Small intestine (tissue), 7 donors: ENCODE results near the gene TRAF5. TPM values are rescaled to one million over a fixed set of nuclear protein-coding genes. Genes with fewer than 3 reads are reported as not detected.
"Not testable (repeated sequence)": the region's sequence is repeated elsewhere in the genome, so short reads cannot be mapped to it uniquely, and the experiment has no call there.

Source experiments
- DNase-seq, 2 donors: peaks; one replicate each; pipeline versions ENCODE4 v3.0.0 to v3.0.0-alpha.2; 2013
- FAIRE-seq: peaks from 2 replicates; lab custom pipeline; 2012; peaks lifted over from hg19 to GRCh38; lab: Jason Lieb, UNC
- H3K27ac ChIP-seq, 3 donors: one replicate each; pipeline ENCODE4 v1.5.1; 2013; ENCODE audit warnings: low read length in 2 of 3, mild to moderate bottlenecking in 2 of 3, control low read depth in 1 of 3, inconsistent platforms in 1 of 3, low read depth in 1 of 3, moderate library complexity in 1 of 3
- H3K27me3 ChIP-seq, 3 donors: one replicate each; pipeline ENCODE4 v1.6.1; 2013; ENCODE audit warnings: low read length in 3 of 3, inconsistent platforms in 1 of 3; ENCODE audit not compliant: control insufficient read depth in 3 of 3, insufficient read depth in 3 of 3
- H3K36me3 ChIP-seq, 3 donors: one replicate each; pipeline ENCODE4 v1.6.1; 2013; ENCODE audit warnings: low read length in 3 of 3, inconsistent platforms in 1 of 3, low read depth in 1 of 3, mild to moderate bottlenecking in 1 of 3, moderate library complexity in 1 of 3; ENCODE audit not compliant: control insufficient read depth in 3 of 3, insufficient read depth in 2 of 3
- H3K4me1 ChIP-seq, 3 donors: one replicate each; pipeline ENCODE4 v1.6.1; 2013; ENCODE audit warnings: low read length in 2 of 3, inconsistent platforms in 1 of 3, low read depth in 1 of 3, mild to moderate bottlenecking in 1 of 3, moderate library complexity in 1 of 3; ENCODE audit not compliant: control insufficient read depth in 3 of 3, insufficient read depth in 2 of 3
- H3K4me3 ChIP-seq, 3 donors: one replicate each; pipeline ENCODE4 v1.5.1; 2013; ENCODE audit warnings: low read length in 3 of 3, control low read depth in 1 of 3, inconsistent platforms in 1 of 3, low read depth in 1 of 3, mild to moderate bottlenecking in 1 of 3, moderate library complexity in 1 of 3
- H3K9me3 ChIP-seq, 2 donors: one replicate each; pipeline ENCODE4 v1.6.1; 2013; ENCODE audit warnings: low read depth in 1 of 2, low read length in 1 of 2; ENCODE audit not compliant: control insufficient read depth in 2 of 2, insufficient read depth in 1 of 2
- WGBS, 3 donors: extraction: QIAGEN DNeasy Blood & Tissue Kit; methylation state at CpG; one replicate each; pipeline ENCODE4 v1.1.7; 2013; 5-methylcytosine and 5-hydroxymethylcytosine counted together
- polyA plus RNA-seq, 4 donors: library from polyadenylated mRNA; stranded (reverse) in 3 of 4; unstranded in 1 of 4; fragments of 200-250 nt in 3 of 4; fragments of 120-200 nt in 1 of 4; gene quantifications; one replicate each; pipeline versions ENCODE4 v1.2.1 to v1.2.3, GENCODE V29; 2013
- donor health status: healthy with polysubstance abuse.
- donor health status: control.
- donor health status: control.
- donor health status: Bipolar disorder and iron deficiency.
- donor health status: healthy.

The TRAF5 gene
- polyA plus RNA-seq, 4 donors = 0.67 to 11.9 (median 3.7) TPM

- Histone ChIP-seq H3K4me1 (peaks cover 0 to 5% (median 0%) of the 10 kb centered on the region in 3 donors), H3K9me3 (no peaks in the 10 kb centered on the region), H3K27me3 (no peaks in the 10 kb centered on the region), H3K4me3 (peak overlapping the region; percentile 69 to 92 (median 74)), H3K36me3 (no peaks in the 10 kb centered on the region), H3K27ac (peak overlapping the region; percentile 16 to 100 (median 99))
- peak in 1 of 2 donors; percentile 4 for DNase-seq
- no peak for FAIRE-seq
- WGBS, 3 donors = 7 to 9% (median 9%) methylated on average over 16 to 17 of the region's 17 CpGs
Observed at GRCh38 chr1:211382182-211382713, 55.6 kb downstream of the TRAF5 start.

- Histone ChIP-seq H3K9me3 (no peaks in the 10 kb centered on the region), H3K27me3 (no peaks in the 10 kb centered on the region), H3K4me1 (peaks cover 0 to 5% (median 0%) of the 10 kb centered on the region in 3 donors), H3K36me3 (no peaks in the 10 kb centered on the region), H3K4me3 (peak overlapping the region; percentile 69 to 92 (median 74)), H3K27ac (peak overlapping the region; percentile 98 to 100 (median 99))
- no peak for FAIRE-seq
- peak; percentile 95 to 97 for DNase-seq
- WGBS, 3 donors = 1 to 2% (median 1%) methylated on average over 49 of the region's 49 CpGs
Observed at GRCh38 chr1:211382714-211383480, 56.3 kb downstream of the TRAF5 start.

DNA sequence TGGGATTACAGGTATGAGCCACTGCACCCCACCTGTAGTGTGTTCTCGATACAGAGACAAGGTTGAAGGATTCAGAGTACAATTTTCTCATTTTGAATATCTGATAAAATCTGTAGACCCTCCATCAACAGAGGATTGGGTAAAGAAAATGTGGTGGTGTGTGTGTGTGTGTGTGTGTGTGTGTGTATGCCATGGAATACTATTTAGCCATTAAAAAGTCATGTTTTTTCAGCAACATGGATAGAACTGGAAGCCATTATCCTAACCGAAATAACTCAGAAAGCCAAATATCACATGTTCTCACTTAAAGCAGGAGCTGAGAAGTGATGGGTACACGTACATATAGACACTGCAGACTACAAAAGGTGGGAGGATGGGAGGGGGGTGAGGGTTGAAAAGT, 57.9 kb downstream of the TRAF5 start:
- Histone ChIP-seq H3K4me3 (no peak overlapping the region), H3K4me1 (peaks cover 0 to 5% (median 0%) of the 10 kb centered on the region in 3 donors), H3K9me3 (no peaks in the 10 kb centered on the region), H3K27me3 (no peaks in the 10 kb centered on the region), H3K36me3 (no peaks in the 10 kb centered on the region), H3K27ac (no peak overlapping the region)
- DNase-seq (no peak), FAIRE-seq (no peak)
- 96 to 100% (median 98%) methylated on average over 3 of the region's 3 CpGs for WGBS, 3 donors

GRCh38 chr1:211386921-211387320, 60.3 kb downstream of the TRAF5 start:
- Histone ChIP-seq H3K4me3 (no peak overlapping the region), H3K27me3 (no peaks in the 10 kb centered on the region), H3K9me3 (no peaks in the 10 kb centered on the region), H3K4me1 (peaks cover 0 to 5% (median 0%) of the 10 kb centered on the region in 3 donors), H3K27ac (no peak overlapping the region), H3K36me3 (no peaks in the 10 kb centered on the region)
- no peak for DNase-seq
- no peak for FAIRE-seq
- WGBS, 3 donors = 55 to 75% (median 62%) methylated on average over 2 of the region's 2 CpGs

DNA sequence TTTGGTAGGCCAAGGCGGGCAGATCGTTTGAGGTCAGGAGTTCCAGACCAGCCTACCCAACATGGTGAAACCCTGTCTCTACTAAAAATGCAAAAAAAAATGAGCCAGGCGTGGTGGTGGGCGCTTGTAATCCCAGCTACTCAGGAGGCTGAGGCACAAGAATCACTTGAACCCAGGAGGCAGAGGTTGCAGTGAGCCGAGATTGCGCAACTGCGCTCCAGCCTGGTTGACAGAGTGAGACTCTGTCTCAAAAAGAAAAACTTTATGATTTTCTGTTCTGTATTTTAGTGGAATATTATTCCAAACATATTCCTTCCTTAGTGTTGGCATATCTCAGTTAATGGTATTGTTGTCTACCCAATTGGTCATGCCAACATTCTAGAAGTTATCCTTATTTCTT, 64.2 kb downstream of the TRAF5 start:
- WGBS, 3 donors = 95 to 97% (median 96%) methylated on average over 7 of the region's 7 CpGs
- FAIRE-seq, DNase-seq: not testable (repeated sequence)

GRCh38 chr1:211393203-211393602, 66.6 kb downstream of the TRAF5 start:
- no peak overlapping the region for H3K27ac ChIP-seq
- H3K4me1 ChIP-seq = no peaks in the 10 kb centered on the region
- H3K4me3 ChIP-seq = no peak overlapping the region
- peaks cover 0 to 6% (median 0%) of the 10 kb centered on the region in 3 donors for H3K36me3 ChIP-seq
- H3K27me3 ChIP-seq = no peaks in the 10 kb centered on the region
- 83 to 93% (median 84%) methylated on average over 1 of the region's 1 CpG for WGBS, 3 donors
- H3K9me3 ChIP-seq = no peaks in the 10 kb centered on the region
- DNase-seq (no peak), FAIRE-seq (no peak)

More for the DNA sequence above, 64.2 kb downstream of the TRAF5 start:
- H3K36me3 ChIP-seq, H3K27me3 ChIP-seq, H3K4me1 ChIP-seq, H3K9me3 ChIP-seq, H3K4me3 ChIP-seq, H3K27ac ChIP-seq: not testable (repeated sequence)

DNA sequence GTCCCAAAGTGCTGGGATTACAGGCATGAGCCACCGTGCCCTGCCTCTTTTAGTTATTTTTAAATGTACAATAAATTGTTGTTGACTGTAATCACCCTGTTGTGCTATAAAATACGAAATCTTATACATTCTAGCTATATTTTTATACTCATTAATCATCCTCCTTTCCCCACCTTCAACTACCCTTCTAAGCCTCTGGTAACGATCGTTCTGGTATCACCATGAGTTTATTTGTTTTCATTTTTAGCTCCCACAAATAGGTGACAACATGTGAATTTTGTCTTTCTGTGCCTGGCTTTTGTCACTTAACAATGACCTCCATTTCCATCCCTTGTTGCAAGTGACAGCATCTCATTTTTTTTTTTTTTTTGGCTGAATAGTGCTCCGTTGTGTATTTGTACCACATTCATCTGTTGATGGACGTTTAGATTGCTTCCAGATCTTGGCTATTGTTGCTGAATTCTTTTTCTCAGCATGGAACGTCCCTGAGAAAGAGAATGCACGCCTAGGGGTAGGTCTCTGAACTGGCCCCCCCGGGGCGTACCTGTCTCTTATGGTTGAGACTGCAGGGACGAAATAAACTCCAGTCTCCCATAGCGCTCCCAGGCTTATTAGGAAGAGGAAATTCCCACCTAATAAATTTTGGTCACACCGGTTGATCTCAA, 71.8 kb downstream of the TRAF5 start:
- DNase-seq, H3K27ac ChIP-seq, H3K4me1 ChIP-seq, FAIRE-seq, H3K27me3 ChIP-seq, H3K9me3 ChIP-seq, H3K4me3 ChIP-seq, H3K36me3 ChIP-seq: not testable (repeated sequence)
- WGBS, 3 donors = 81 to 91% (median 91%) methylated on average over 13 of the region's 13 CpGs

DNA sequence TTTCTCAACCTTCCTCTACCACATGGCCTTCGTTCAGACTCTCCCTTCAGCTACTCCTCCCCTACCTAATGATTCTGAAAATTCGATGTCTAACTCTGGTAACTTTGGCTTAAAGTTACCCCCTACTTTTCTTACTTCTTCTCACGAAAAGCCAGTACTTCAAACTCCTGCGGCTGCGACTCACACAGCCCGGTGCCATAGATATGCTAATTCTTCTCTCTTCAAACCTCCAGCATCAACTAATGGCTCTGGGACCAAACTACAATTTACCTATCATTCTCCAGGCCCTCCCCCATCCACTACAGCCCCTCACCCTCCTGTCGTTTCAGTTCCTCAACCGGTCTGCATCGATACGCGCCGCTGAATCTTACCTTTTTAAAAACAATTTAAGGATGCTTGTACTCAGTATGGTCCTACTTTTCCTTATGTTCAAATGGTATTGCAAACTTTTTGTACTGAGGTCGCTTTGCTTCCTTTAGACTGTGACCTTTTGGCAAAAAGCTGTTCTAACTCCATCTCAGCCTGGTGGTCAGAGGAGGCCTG, 73.3 kb downstream of the TRAF5 start:
- DNase-seq, H3K27ac ChIP-seq, H3K36me3 ChIP-seq, H3K4me3 ChIP-seq, H3K27me3 ChIP-seq, H3K4me1 ChIP-seq, H3K9me3 ChIP-seq, FAIRE-seq: not testable (repeated sequence)
- 82 to 93% (median 89%) methylated on average over 13 of the region's 13 CpGs for WGBS, 3 donors
